GM12874 (cell line): ENCODE results near the gene KCNH6.

ENCODE experiments used
- TF ChIP-seq, protein P1 (sequence below): IDR thresholded peaks from 2 replicates; pipeline ENCODE4 v1.5.1; 2011; ENCODE audit warnings: low read depth, mild to moderate bottlenecking, control low read depth, low read length, moderate library complexity; ENCODE audit not compliant: insufficient read depth

The KCNH6 gene

DNA sequence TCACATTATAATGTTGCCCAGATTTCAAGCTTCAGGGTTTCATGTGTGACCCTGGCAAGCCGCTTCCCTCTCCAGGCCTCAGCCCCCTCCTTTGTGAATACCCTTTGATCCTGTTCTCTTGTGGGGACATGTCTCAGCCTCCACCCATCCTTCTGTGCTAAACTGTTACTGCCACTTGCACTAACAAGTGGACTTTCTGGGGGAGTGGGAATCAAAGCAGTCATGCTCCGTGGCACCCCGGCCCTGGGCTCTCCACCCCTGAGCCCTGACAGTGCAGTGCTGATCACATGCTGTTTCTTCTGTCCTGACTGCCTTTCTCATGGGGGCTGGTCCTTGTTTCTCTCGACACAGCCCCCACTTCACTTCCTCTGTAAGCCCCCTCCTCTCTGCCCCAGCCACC is 17.4 kb downstream of the KCNH6 start:
- TF ChIP-seq, protein P1, sequence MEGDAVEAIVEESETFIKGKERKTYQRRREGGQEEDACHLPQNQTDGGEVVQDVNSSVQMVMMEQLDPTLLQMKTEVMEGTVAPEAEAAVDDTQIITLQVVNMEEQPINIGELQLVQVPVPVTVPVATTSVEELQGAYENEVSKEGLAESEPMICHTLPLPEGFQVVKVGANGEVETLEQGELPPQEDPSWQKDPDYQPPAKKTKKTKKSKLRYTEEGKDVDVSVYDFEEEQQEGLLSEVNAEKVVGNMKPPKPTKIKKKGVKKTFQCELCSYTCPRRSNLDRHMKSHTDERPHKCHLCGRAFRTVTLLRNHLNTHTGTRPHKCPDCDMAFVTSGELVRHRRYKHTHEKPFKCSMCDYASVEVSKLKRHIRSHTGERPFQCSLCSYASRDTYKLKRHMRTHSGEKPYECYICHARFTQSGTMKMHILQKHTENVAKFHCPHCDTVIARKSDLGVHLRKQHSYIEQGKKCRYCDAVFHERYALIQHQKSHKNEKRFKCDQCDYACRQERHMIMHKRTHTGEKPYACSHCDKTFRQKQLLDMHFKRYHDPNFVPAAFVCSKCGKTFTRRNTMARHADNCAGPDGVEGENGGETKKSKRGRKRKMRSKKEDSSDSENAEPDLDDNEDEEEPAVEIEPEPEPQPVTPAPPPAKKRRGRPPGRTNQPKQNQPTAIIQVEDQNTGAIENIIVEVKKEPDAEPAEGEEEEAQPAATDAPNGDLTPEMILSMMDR: no peak

DNA sequence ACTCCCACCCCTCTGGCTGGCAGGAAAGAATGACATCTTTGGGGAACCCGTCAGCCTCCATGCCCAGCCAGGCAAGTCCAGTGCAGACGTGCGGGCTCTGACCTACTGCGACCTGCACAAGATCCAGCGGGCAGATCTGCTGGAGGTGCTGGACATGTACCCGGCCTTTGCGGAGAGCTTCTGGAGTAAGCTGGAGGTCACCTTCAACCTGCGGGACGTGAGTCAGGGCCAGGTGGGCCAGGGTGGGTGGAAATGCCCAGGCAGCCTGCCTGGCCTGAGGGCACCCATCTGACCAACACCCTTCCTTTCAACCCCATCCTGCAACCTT is 19.0 kb downstream of the KCNH6 start:
- TF ChIP-seq, protein P1: no peak

DNA sequence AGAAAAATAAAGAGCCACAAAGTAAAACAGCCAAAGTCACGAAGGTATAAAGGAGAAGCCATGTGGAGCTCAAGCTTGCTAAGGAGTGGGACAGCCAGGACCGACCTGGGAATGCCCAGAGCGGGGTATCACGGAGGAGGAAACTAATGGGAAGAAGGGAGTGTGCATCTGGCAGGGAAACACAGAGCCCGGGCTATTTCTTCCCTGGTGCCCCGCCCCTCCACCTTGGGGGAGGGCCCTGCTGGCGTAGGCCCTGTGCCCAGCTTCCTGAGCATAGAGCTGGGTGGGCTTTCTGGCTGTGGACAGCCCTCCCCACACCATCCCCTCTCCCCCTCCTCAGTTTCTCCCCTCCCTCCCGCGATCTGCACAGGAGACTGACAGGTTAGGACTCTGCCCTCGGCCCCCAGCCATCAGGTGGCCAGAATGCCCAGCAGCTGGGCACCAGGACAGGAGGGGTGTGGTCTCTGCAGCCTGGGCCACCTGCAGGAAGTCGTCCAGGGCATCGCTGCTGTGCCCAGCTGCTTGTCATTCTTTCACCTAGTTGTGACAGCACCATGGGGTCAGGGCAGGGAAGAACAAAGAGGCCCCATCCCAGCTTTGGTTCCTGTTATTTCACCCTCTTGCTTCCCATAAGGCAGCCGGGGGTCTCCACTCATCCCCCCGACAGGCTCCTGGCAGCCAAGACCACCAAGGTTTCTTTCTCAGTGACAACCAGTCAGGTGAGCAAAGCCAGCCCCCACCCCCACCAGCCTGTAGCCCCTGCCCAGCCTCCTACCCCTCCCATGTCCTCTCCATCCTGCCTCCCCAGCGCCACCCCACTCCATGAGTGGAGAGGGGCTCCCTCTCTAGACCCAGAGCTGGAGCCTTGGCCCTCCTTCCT is 20.0 kb downstream of the KCNH6 start:
- TF ChIP-seq, protein P1: no peak

DNA sequence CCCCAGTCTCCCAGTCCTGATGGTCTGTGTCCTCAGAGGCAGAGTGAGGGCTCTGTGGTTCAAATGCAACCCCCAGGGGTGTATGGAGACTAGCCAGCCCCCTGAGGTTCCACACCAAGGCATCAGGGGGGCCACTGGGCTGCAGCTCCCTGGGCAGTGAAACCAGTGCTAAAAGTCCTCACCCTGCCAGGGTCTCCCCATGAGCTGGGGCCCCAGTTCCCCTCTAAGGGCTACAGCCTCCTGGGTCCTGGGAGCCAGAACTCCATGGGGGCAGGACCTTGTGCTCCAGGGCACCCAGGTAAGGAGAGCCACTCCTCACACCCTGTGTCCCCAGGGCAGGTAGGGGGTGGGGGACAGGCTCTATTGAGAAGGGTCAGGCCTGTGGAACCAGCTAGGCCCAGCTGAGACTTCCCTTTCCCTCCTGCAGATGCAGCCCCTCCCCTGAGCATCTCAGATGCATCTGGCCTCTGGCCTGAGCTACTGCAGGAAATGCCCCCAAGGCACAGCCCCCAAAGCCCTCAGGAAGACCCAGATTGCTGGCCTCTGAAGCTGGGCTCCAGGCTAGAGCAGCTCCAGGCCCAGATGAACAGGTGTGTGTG is 20.8 kb downstream of the KCNH6 start:
- TF ChIP-seq, protein P1: no peak

DNA sequence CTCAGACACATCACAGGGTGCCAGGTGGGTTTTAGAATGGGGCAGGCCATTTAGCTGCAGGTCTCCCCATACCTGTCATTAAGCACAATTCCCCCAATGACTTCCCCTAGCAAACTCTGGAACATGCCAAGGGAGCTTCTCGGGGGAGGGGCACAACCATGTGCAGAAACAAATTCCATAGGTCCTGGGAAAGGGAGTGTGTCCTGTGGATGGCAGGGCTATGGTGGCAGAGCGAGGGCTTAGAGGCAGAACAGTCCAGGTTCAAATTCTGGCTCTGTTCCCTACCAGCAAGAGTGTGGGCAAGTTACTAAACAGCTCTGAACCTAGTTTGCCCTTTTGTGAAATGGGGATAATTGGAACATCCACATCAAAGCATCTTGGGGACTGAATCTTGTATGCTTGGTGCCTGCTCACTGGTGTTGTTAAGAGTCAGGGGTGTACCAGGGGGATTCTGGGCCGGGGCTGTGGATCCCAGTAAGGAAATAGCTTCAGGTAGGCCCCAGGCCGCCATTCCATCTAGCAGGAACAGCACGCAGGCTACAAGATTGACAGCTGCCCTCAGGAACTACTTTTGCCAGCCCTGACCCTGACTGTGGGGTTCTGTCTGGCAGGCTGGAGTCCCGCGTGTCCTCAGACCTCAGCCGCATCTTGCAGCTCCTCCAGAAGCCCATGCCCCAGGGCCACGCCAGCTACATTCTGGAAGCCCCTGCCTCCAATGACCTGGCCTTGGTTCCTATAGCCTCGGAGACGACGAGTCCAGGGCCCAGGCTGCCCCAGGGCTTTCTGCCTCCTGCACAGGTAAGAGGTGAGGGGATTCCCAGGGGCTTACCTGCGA is 21.5 kb downstream of the KCNH6 start:
- TF ChIP-seq, protein P1: no peak

DNA sequence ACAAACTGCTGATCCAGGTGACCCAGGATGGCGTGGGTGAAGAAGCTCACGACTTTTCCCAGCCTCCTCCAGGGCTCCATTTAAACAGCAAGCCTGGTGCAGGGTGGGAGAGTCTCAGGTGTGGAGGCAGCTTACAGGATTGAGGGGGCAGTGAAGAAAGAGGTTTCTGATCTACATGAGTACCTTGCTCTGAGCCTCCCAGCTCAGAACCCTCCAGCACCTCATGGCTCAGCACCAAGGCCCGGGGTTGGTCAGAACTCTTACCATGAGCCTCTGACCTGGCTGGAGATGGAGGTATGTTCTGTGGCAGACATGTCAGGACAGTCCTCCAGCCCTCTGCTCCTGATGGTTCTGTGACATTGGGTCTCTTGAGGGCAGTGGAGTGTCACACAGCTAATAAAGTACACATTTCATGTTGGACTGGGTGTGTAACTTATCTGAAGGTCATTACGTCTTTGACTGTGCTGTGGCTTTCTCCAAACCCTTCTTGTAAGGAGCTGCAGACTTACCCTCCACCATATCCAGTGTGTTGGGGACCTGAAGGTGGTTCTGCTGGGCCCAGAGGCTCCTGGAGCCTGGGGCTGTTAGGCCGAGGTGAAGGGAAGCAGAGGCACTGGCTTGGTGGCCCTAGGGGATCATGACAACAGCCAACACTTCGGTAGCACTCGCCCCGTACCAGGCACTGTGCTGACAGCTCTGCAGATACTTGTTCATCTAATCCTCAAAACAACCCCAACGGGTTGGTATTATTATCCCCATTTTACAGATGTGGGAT is 23.3 kb downstream of the KCNH6 start:
- TF ChIP-seq, protein P1: no peak

DNA sequence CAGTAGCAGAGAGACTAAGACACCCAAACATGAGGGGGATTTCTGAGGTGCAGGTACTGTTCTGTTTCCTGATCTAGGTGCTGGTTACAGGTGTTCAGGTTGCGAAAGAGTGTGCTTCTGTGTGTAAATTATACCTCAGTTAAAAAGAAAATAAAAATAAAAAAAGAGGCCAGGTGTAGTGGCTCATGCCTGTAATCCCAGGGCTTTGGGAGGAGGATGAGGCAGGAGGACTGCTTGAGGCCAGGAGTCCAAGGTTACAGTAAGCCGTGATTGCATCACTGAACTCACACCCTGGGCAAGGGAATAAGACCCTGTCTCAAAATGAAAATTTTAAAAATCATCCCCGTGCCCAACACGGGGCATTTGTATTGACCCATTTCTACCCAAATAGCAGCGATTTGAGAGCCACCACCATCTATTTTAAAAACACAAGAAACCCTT is 23.9 kb downstream of the KCNH6 start:
- TF ChIP-seq, protein P1: no peak
